ENCODE measurements around the gene KCNMA1.

Gene KCNMA1

GRCh38 chr10:77631241-77631640, 6.4 kb downstream of the KCNMA1 start:
- DNase-seq = no peak

- DNase-seq = no peak
Measured at GRCh38 chr10:77630507-77630848, 7.1 kb downstream of the KCNMA1 start.

GRCh38 chr10:77629775-77630506, 7.7 kb downstream of the KCNMA1 start:
- no peak for DNase-seq

- DNase-seq = no peak
Measured at GRCh38 chr10:77628906-77629730, 8.5 kb downstream of the KCNMA1 start.

GRCh38 chr10:77626266-77626935, 11.2 kb downstream of the KCNMA1 start:
- no peak for DNase-seq

GRCh38 chr10:77625379-77625778, 12.2 kb downstream of the KCNMA1 start:
- DNase-seq = no peak

- DNase-seq = no peak
Measured at GRCh38 chr10:77622889-77623291, 14.7 kb downstream of the KCNMA1 start.

- no peak for DNase-seq
Measured at GRCh38 chr10:77620731-77621130, 16.9 kb downstream of the KCNMA1 start.

GRCh38 chr10:77619964-77620703, 17.5 kb downstream of the KCNMA1 start:
- no peak for DNase-seq

- DNase-seq = no peak
Measured at GRCh38 chr10:77618117-77618516, 19.5 kb downstream of the KCNMA1 start.

GRCh38 chr10:77616766-77617165, 20.8 kb downstream of the KCNMA1 start:
- no peak for DNase-seq

- DNase-seq = no peak
Measured at GRCh38 chr10:77614778-77615625, 22.6 kb downstream of the KCNMA1 start.

GRCh38 chr10:77613476-77614130, 24.0 kb downstream of the KCNMA1 start:
- DNase-seq = no peak

GRCh38 chr10:77611670-77612069, 25.9 kb downstream of the KCNMA1 start:
- no peak for DNase-seq

- DNase-seq = no peak
Measured at GRCh38 chr10:77611221-77611620, 26.4 kb downstream of the KCNMA1 start.

GRCh38 chr10:77609781-77610272, 27.8 kb downstream of the KCNMA1 start:
- DNase-seq = no peak

GRCh38 chr10:77608281-77608680, 29.3 kb downstream of the KCNMA1 start:
- DNase-seq = no peak

- no peak for DNase-seq
Measured at GRCh38 chr10:77606751-77607150, 30.9 kb downstream of the KCNMA1 start.

- DNase-seq = no peak
Measured at GRCh38 chr10:77605466-77605865, 32.1 kb downstream of the KCNMA1 start.

GRCh38 chr10:77604941-77605351, 32.7 kb downstream of the KCNMA1 start:
- DNase-seq = no peak

GRCh38 chr10:77604063-77604462, 33.5 kb downstream of the KCNMA1 start:
- DNase-seq = no peak

Data from NCI-H1105 (cell line).